Measurements from ENCODE around the gene STARD3NL. TPM values are rescaled to one million over a fixed set of nuclear protein-coding genes. Genes with fewer than 3 reads are reported as not detected.
A peak's percentile ranks its signal among the peaks of the same experiment; 100 is the strongest.

STARD3NL gene
- total and polyA plus RNA-seq, 4 experiments from 2014 or later, result 11.4 to 54.4 (median 19.9) TPM

DNA sequence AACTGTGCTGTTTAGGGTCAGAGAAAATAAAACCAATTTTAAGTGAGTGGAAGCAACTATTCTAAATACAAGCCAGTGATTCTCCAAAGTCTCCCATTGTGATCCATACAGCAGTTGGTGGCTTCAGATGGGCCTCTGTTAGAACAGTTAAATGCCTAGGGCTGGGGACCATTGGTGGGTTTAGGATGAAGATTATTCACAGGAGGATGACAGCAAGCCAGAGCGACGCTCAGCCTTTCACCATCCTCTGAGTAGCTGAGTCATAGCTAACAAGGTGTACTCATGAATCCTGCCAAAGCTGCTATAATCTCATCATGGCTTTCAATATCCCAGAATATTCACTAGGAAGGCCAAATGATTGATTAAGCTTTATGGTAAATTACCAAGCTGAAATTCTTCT is 39.6 kb downstream of the STARD3NL start:
- DNase-seq, result no peak
- Histone ChIP-seq H3K4me3 (ENCODE audit: low read length in 2 of 2) (no peak overlapping the region), H3K27ac (ENCODE audit: low read depth, low read length) (peak overlapping the region; percentile 36), H3K36me3 (ENCODE audit: insufficient read depth, low read length) (peaks cover 9% of the 10 kb centered on the region), H3K9me3 (ENCODE audit: control insufficient read depth in 1 of 2, low read length in 2 of 2) (no peaks in the 10 kb centered on the region), H3K4me1 (ENCODE audit: insufficient read depth, low read length) (peaks cover 57% of the 10 kb centered on the region), H3K27me3 (ENCODE audit: insufficient read depth, low read length) (no peaks in the 10 kb centered on the region)
- no peaks in the 10 kb centered on the region for H3K27me3 Mint-ChIP-seq
- H3K27ac Mint-ChIP-seq, result peak overlapping the region; percentile 29 to 90 (median 87)
- H3K36me3 Mint-ChIP-seq, result peaks cover 13 to 33% of the 10 kb centered on the region in 2 donors
- intact Hi-C loops (cut with micrococcal nuclease), result loop anchor here (2.0 kb wide), 1 partner anchor 15 kb away; no protein-coding TSS in a partner anchor
- ChIA-PET CTCF (ENCODE audit: partially characterized antibody) (interaction anchor here (1.0 to 10.3 kb wide), 18 partner anchors 10 to 159 kb away, joined by 3 to 758 read pairs (median 40); no protein-coding TSS in a partner anchor), POLR2A (ENCODE audit: partially characterized antibody) (interaction anchor here (0.6 to 8.1 kb wide), 4 partner anchors 16 to 151 kb away, joined by 3 to 51 read pairs (median 16); no protein-coding TSS in a partner anchor)
- peak overlapping the region in 6 of 8 donors; percentile 25 to 87 (median 71) for H3K4me3 Mint-ChIP-seq
- peaks cover 0 to 1% (median 0%) of the 10 kb centered on the region in 8 donors for H3K9me3 Mint-ChIP-seq
- H3K4me1 Mint-ChIP-seq, result peaks cover 32 to 64% (median 47%) of the 10 kb centered on the region in 4 donors

DNA sequence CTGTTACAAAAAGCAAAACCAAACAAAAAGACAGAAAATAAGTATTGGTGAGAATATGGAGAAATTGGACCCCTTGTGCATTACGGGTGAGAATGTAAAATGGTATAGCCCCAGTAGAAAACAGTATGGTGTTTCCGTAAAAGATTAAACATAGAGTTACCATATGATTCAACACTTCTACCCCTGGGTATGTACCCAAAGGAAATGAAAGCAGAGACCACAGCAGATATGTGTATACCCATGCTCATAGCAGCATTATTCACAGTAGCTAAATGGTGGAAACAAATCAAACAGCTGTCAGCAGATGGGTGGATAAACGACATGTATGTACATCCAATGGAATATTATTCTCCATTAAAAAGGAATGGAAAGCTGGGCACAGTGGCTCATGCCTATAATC is 42.4 kb downstream of the STARD3NL start:
- ChIA-PET POLR2A (ENCODE audit: partially characterized antibody) (interaction anchor here (1.1 to 8.1 kb wide), 4 partner anchors 13 to 138 kb away, joined by 3 to 51 read pairs (median 4); partner anchors contain the start of gene STARD3NL), CTCF (ENCODE audit: partially characterized antibody) (interaction anchor here (1.0 to 10.3 kb wide), 14 partner anchors 8 to 156 kb away, joined by 3 to 758 read pairs (median 40); no protein-coding TSS in a partner anchor)
- Mint-ChIP-seq H3K9me3 (peaks cover 0 to 1% (median 0%) of the 10 kb centered on the region in 8 donors), H3K36me3 (peaks cover 18 to 38% of the 10 kb centered on the region in 2 donors), H3K27ac (peak overlapping the region in 6 of 7 donors; percentile 10 to 91 (median 86)), H3K4me3 (peak overlapping the region in 6 of 8 donors; percentile 6 to 61 (median 47)), H3K27me3 (no peaks in the 10 kb centered on the region), H3K4me1 (peaks cover 32 to 82% (median 57%) of the 10 kb centered on the region in 4 donors)
- no peaks in the 10 kb centered on the region for H3K27me3 ChIP-seq (ENCODE audit: insufficient read depth, low read length)
- no peaks in the 10 kb centered on the region for H3K9me3 ChIP-seq (ENCODE audit: control insufficient read depth in 1 of 2, low read length in 2 of 2)
- H3K4me1 ChIP-seq (ENCODE audit: insufficient read depth, low read length), result peaks cover 63% of the 10 kb centered on the region
- H3K36me3 ChIP-seq (ENCODE audit: insufficient read depth, low read length), result peaks cover 9% of the 10 kb centered on the region
- peak in 1 of 5 donors; percentile 19 for DNase-seq
- no peak overlapping the region for H3K27ac ChIP-seq (ENCODE audit: low read depth, low read length)
- intact Hi-C loops (cut with micrococcal nuclease), result loop anchor here (5.0 kb wide), 1 partner anchor 687 kb away; the partner anchor contains the start of gene VPS41
- no peak overlapping the region for H3K4me3 ChIP-seq (ENCODE audit: low read length in 2 of 2)

DNA sequence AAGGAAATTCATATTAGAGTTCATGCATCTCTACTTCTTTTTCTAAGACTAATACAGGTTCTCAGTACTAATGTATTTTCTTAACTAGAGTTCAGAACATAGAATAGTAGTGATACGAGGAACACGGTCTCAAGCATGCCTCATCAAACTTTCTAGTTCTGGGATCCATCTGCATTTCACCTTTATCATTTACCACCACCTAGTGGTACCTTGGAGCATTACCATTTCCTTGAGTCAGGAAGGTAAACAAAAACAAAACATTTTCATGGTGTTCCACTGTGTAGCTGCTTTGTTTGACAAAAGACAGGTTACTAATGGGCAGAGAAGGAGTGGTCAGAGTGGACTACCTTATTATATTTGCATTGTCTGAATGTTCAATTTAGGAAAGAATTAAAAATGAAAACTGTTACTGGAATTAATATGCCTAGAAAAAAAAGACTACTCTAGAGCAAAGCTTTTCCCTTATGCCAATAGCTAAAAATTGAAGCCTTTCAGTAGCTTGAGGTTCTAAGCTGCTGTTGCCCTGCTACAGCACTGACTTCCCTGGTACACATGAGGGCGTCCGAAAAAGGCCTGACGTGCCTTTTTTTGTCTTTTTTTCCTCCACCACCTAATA is 44.5 kb downstream of the STARD3NL start:
- Mint-ChIP-seq H3K4me1 (peaks cover 20 to 68% (median 40%) of the 10 kb centered on the region in 4 donors), H3K36me3 (peaks cover 18 to 27% of the 10 kb centered on the region in 2 donors), H3K9me3 (peaks cover 0 to 1% (median 0%) of the 10 kb centered on the region in 8 donors), H3K4me3 (peak overlapping the region in 1 of 8 donors; percentile 1), H3K27me3 (no peaks in the 10 kb centered on the region), H3K27ac (peak overlapping the region in 6 of 7 donors; percentile 0 to 79 (median 53))
- ChIA-PET POLR2A (ENCODE audit: partially characterized antibody) (interaction anchor here (0.7 to 8.1 kb wide), 8 partner anchors 11 to 139 kb away, joined by 3 to 51 read pairs (median 3); partner anchors contain the start of gene STARD3NL), CTCF (ENCODE audit: partially characterized antibody) (interaction anchor here (0.9 to 10.3 kb wide), 22 partner anchors 11 to 321 kb away, joined by 3 to 758 read pairs (median 6); no protein-coding TSS in a partner anchor)
- peaks cover 9% of the 10 kb centered on the region for H3K36me3 ChIP-seq (ENCODE audit: insufficient read depth, low read length)
- H3K4me1 ChIP-seq (ENCODE audit: insufficient read depth, low read length), result peaks cover 46% of the 10 kb centered on the region
- no peaks in the 10 kb centered on the region for H3K27me3 ChIP-seq (ENCODE audit: insufficient read depth, low read length)
- H3K4me3 ChIP-seq (ENCODE audit: low read length in 2 of 2), result no peak overlapping the region
- H3K27ac ChIP-seq (ENCODE audit: low read depth, low read length), result no peak overlapping the region
- peak in 4 of 5 donors; percentile 52 to 61 (median 58) for DNase-seq
- intact Hi-C loops (cut with micrococcal nuclease), result loop anchor here (1.0 to 5.0 kb wide), 3 partner anchors 11 to 685 kb away; partner anchors contain the start of gene VPS41
- no peaks in the 10 kb centered on the region for H3K9me3 ChIP-seq (ENCODE audit: control insufficient read depth in 1 of 2, low read length in 2 of 2)

DNA sequence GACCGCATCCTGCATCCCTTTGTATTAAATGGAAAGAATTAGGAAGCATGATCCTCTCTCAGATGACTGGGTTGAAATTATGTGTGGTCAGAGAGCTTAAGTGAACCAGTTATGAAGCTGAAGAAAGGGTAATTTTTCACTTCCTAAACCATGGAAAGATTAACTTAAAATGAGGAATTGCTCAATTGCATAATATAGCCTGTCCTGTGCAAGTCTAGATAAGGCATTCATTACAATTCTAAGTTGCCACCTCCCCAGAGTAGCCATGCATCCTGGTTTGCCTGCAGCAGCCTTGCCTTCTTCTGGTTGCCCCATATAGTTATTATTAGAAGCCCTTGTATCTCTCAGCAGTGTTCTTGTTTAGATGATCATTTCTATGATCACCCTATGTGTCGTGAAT is 45.3 kb downstream of the STARD3NL start:
- H3K27ac ChIP-seq (ENCODE audit: low read depth, low read length), result no peak overlapping the region
- peaks cover 9% of the 10 kb centered on the region for H3K36me3 ChIP-seq (ENCODE audit: insufficient read depth, low read length)
- ChIA-PET POLR2A (ENCODE audit: partially characterized antibody) (interaction anchor here (0.8 to 8.1 kb wide), 4 partner anchors 10 to 114 kb away, joined by 3 to 51 read pairs (median 4); partner anchors contain the start of gene STARD3NL), CTCF (ENCODE audit: partially characterized antibody) (interaction anchor here (0.7 to 10.3 kb wide), 22 partner anchors 8 to 322 kb away, joined by 3 to 758 read pairs (median 8); no protein-coding TSS in a partner anchor)
- H3K36me3 Mint-ChIP-seq, result peaks cover 18 to 26% of the 10 kb centered on the region in 2 donors
- peaks cover 41% of the 10 kb centered on the region for H3K4me1 ChIP-seq (ENCODE audit: insufficient read depth, low read length)
- H3K4me3 Mint-ChIP-seq, result no peak overlapping the region
- H3K4me3 ChIP-seq (ENCODE audit: low read length in 2 of 2), result no peak overlapping the region
- peaks cover 17 to 65% (median 38%) of the 10 kb centered on the region in 4 donors for H3K4me1 Mint-ChIP-seq
- H3K27me3 Mint-ChIP-seq, result no peaks in the 10 kb centered on the region
- no peaks in the 10 kb centered on the region for H3K27me3 ChIP-seq (ENCODE audit: insufficient read depth, low read length)
- peak overlapping the region in 5 of 7 donors; percentile 0 to 25 (median 5) for H3K27ac Mint-ChIP-seq
- peaks cover 0 to 1% (median 0%) of the 10 kb centered on the region in 8 donors for H3K9me3 Mint-ChIP-seq
- intact Hi-C loops (cut with micrococcal nuclease), result loop anchor here (5.0 kb wide), 1 partner anchor 684 kb away; the partner anchor contains the start of gene VPS41
- H3K9me3 ChIP-seq (ENCODE audit: control insufficient read depth in 1 of 2, low read length in 2 of 2), result no peaks in the 10 kb centered on the region
- DNase-seq, result no peak

DNA sequence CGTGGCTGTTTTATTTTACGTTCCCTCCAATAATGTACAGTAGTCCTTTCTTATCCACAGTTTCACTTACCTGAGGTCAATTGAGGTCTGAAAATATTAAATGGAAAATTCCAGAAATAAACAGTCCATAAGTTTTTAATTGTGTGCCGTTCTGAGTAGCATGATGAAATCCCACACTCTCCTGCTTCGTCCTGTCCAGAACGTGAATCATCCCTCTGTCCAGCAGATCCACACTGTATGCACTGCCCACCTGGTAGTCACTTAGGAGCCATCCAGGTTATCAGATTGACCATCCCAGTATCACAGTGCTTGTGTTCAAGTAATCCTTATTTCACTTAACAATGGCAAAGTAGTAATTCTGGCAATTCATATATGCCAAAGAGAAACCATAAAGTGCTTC is 46.3 kb downstream of the STARD3NL start:
- Histone ChIP-seq H3K4me3 (ENCODE audit: low read length in 2 of 2) (no peak overlapping the region), H3K27me3 (ENCODE audit: insufficient read depth, low read length) (no peaks in the 10 kb centered on the region), H3K9me3 (ENCODE audit: control insufficient read depth in 1 of 2, low read length in 2 of 2) (no peaks in the 10 kb centered on the region), H3K36me3 (ENCODE audit: insufficient read depth, low read length) (peaks cover 14% of the 10 kb centered on the region), H3K4me1 (ENCODE audit: insufficient read depth, low read length) (peaks cover 49% of the 10 kb centered on the region), H3K27ac (ENCODE audit: low read depth, low read length) (no peak overlapping the region)
- Mint-ChIP-seq H3K36me3 (peaks cover 23 to 26% of the 10 kb centered on the region in 2 donors), H3K4me1 (peaks cover 17 to 73% (median 39%) of the 10 kb centered on the region in 4 donors), H3K4me3 (no peak overlapping the region), H3K27ac (no peak overlapping the region), H3K9me3 (peaks cover 0 to 1% (median 0%) of the 10 kb centered on the region in 8 donors), H3K27me3 (no peaks in the 10 kb centered on the region)
- intact Hi-C loops (cut with micrococcal nuclease), result loop anchor here (5.0 kb wide), 1 partner anchor 683 kb away; the partner anchor contains the start of gene VPS41
- ChIA-PET CTCF (ENCODE audit: partially characterized antibody) (interaction anchor here (1.1 to 10.3 kb wide), 6 partner anchors 9 to 139 kb away, joined by 3 to 758 read pairs (median 55); no protein-coding TSS in a partner anchor), POLR2A (ENCODE audit: partially characterized antibody) (interaction anchor here (8.1 kb wide), 1 partner anchor 9 kb away, joined by 51 read pairs; no protein-coding TSS in a partner anchor)
- no peak for DNase-seq

DNA sequence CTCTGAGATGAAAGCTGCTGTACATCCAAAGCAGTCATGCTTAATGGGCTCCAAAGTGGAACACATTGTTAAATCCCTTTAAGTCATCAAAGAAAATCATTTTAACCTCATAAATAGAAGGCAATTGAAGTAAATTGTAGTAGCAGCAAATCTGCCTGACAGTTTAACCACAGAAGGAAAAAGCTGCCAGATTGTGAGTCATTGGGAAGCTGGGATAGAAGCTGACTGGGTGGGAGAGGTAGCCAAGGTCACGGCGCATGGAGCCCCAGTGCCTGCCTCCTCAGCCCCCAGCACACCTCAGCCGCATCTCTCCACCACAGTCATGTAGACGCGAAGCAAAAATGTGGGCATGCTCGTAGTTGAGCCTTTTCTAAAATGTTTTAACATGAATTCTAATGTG is 51.3 kb downstream of the STARD3NL start:
- intact Hi-C loops (cut with micrococcal nuclease), result no loop called here
- Mint-ChIP-seq H3K4me1 (peaks cover 24 to 77% (median 44%) of the 10 kb centered on the region in 4 donors), H3K27ac (peak overlapping the region in 4 of 7 donors; percentile 6 to 91 (median 35)), H3K27me3 (no peaks in the 10 kb centered on the region), H3K9me3 (no peaks in the 10 kb centered on the region), H3K36me3 (peaks cover 22 to 34% of the 10 kb centered on the region in 2 donors), H3K4me3 (no peak overlapping the region)
- Histone ChIP-seq H3K27me3 (ENCODE audit: insufficient read depth, low read length) (no peaks in the 10 kb centered on the region), H3K36me3 (ENCODE audit: insufficient read depth, low read length) (peaks cover 6% of the 10 kb centered on the region), H3K9me3 (ENCODE audit: control insufficient read depth in 1 of 2, low read length in 2 of 2) (no peaks in the 10 kb centered on the region), H3K27ac (ENCODE audit: low read depth, low read length) (no peak overlapping the region), H3K4me3 (ENCODE audit: low read length in 2 of 2) (no peak overlapping the region), H3K4me1 (ENCODE audit: insufficient read depth, low read length) (peaks cover 49% of the 10 kb centered on the region)
- POLR2A ChIA-PET (ENCODE audit: partially characterized antibody), result no interaction called here
- no peak for DNase-seq
- CTCF ChIA-PET (ENCODE audit: partially characterized antibody), result interaction anchor here (0.9 to 4.7 kb wide), 4 partner anchors 8 to 106 kb away, joined by 3 to 60 read pairs (median 8); no protein-coding TSS in a partner anchor
